Dedifferentiated amniotic fluid mesenchymal stem cell (primary cell): ENCODE results near the gene ARHGEF16.

Experiments used
- DNase-seq: peaks from one replicate; pipeline ENCODE4 v3.0.0-alpha.2; 2016; ENCODE audit errors: extremely low spot score

ARHGEF16 gene

GRCh38 chr1:3456964-3457909, 2.8 kb downstream of the ARHGEF16 start:
- no peak for DNase-seq

GRCh38 chr1:3457910-3458883, 3.7 kb downstream of the ARHGEF16 start:
- no peak for DNase-seq

GRCh38 chr1:3459051-3459908, 4.8 kb downstream of the ARHGEF16 start:
- DNase-seq = no peak

- no peak for DNase-seq
Measured at GRCh38 chr1:3459940-3460671, 5.6 kb downstream of the ARHGEF16 start.

- DNase-seq = no peak
Measured at GRCh38 chr1:3460672-3461131, 6.2 kb downstream of the ARHGEF16 start.

GRCh38 chr1:3461238-3461933, 6.9 kb downstream of the ARHGEF16 start:
- no peak for DNase-seq

GRCh38 chr1:3461934-3462275, 7.4 kb downstream of the ARHGEF16 start:
- DNase-seq = no peak

GRCh38 chr1:3462356-3463012, 8.0 kb downstream of the ARHGEF16 start:
- no peak for DNase-seq

GRCh38 chr1:3463013-3463385, 8.5 kb downstream of the ARHGEF16 start:
- no peak for DNase-seq

- no peak for DNase-seq
Measured at GRCh38 chr1:3463408-3463863, 9.0 kb downstream of the ARHGEF16 start.

- DNase-seq = no peak
Measured at GRCh38 chr1:3463891-3464648, 9.6 kb downstream of the ARHGEF16 start.

- no peak for DNase-seq
Measured at GRCh38 chr1:3464649-3465025, 10.2 kb downstream of the ARHGEF16 start.

GRCh38 chr1:3465091-3465934, 10.8 kb downstream of the ARHGEF16 start:
- DNase-seq = no peak

GRCh38 chr1:3465935-3466321, 11.5 kb downstream of the ARHGEF16 start:
- no peak for DNase-seq

GRCh38 chr1:3466366-3467075, 12.1 kb downstream of the ARHGEF16 start:
- DNase-seq = no peak

GRCh38 chr1:3467096-3468036, 12.9 kb downstream of the ARHGEF16 start:
- DNase-seq = no peak
